Activated gamma-delta T cell treated with anti-CD3 and anti-CD28 coated beads, Interleukin-2, amount 50 U/mL, for 16 hours (primary cell): Measurements from ENCODE around the gene PPM1B.
A peak's percentile ranks its signal among the peaks of the same experiment; 100 is the strongest.
"Not testable (repeated sequence)": the region's sequence is repeated elsewhere in the genome, so short reads cannot be mapped to it uniquely, and the experiment has no call there.

Experiments used
- DNase-seq: peaks from one replicate; pipeline ENCODE4 v3.0.0-alpha.2; 2020; ENCODE audit warnings: low read depth

PPM1B gene

DNA sequence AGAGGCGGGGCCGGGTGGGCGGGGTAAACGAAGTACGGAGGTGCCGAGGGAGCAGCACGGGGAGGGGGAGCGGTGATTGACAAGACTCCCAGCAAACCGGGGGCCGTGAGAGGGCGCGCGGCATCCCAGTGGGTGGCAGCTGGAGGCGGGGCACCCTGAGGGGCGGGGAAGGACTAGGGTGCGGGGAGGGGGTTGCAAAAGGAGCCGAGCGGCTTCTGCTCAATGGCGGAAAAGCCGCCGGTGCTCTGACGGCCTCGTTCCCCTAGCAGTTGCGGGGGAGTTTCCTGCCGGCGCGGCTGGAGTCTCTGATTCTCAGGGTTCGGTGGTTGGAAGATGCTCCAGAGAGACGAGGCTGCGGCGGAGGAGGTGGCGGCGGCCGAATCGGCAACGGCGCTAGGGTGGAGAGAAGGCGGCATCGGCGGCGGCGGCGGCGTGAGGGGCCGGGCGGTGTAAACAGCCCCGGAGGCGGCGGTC is at the start of gene PPM1B:
PPM1B (plus strand) TSS at position 195 of the 474 bp plus-strand sequence. CDS start 32,325 bp downstream, outside the sequence.
- peak; percentile 100 for DNase-seq

DNA sequence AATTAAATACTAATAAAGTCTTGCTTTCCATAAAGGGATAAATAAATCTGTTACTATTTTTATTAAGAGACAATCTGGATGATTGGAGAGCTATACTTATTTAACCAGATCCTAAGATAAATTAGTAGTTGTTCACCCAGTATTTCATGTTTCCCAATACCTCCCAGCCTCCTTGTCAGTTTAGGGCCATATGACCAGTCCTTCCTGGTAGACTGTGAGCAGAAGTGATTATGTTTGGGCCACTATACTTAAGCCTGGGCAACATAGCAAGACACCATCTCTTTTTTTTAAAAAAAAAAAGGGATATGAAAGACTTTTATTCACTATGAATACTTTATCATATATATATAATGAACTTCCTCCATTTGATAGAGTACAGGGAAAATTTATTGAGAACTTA is 48.8 kb upstream of the PPM1B start:
- DNase-seq: no peak

DNA sequence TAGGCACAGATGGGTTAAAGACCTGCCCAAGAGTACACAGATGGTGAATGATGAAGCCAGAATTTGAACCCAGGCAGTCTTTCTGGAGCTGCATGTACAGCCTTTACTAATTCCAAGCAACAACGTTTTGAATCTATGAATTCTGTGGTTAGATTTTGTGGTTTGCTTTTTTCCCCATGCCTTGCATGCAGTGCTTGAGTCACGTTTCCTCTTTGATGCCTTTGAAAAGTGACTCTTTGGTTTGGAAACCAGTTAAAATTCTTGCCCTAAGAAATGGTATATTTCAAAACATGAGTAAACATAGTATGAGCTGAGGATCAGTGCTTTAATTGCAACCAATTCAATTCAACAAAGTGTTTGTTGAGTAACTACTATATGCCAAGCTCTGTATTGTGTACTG is 48.2 kb upstream of the PPM1B start:
- no peak for DNase-seq

DNA sequence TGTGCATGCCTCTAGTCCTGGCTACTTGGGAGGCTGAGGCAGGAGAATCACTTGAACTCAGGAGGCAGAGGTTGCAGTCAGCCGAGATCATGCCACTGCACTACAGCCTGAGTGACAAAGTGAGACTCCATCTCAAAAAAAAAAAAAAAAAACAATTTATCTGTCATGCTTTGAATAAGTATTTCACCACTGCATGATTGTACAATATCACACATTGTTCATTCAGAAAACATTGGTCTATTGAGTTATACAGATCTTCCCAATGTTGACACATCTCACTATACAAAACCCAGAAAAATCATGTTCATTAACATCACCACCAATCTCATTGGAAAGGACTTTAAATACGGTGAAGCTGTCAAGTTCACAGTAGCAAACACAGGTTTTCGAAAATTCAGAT is 46.8 kb upstream of the PPM1B start:
- DNase-seq: no peak

DNA sequence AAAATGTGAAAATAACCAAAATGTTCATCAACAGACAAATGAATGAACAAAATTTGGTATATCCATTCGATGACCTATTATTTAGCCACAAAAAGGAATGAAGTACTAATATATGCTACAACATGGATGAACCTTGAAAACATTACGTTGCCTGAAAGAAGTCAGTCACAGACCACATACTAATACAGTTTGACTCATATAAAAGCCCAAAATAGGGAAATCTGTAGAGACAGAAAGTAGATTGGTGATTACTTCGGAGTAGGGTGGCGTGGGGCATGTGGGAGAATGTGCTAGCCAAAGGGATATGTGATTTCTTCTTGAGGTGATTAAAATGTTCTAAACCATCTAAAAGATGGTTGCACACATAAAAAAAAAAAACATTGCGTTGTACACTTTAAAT is 44.2 kb upstream of the PPM1B start:
- DNase-seq: no peak

DNA sequence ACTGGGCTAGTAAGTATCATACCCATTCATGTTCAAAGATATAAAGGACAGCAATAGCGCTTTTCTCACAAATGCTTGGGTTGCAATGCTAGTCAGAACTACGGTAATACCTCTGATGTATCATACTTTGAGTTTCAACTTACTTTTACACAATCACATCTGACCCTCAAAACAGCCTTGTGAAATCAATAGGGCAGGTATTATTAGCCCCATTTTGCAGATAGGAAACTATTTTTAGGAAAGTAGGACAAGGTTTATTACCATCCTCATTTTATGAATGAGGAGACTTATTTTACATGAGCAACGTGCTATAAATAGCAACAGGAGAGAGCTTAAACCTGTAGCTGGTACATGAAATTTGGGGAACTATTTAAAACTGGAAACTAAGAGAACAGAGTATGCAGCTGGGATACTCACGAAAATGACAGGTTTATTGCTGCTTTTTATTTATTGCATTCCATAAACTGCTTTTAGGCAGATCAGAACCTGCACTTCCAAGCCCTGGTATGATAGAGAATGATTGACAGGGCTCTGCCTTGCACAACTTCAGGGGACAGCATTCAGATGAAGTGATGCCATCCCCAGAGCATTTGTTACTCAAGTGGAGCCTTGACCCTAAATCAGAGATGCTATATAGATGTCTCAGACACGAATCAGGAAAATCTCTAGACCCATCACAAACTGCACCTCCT is 42.4 kb upstream of the PPM1B start:
- no peak for DNase-seq

DNA sequence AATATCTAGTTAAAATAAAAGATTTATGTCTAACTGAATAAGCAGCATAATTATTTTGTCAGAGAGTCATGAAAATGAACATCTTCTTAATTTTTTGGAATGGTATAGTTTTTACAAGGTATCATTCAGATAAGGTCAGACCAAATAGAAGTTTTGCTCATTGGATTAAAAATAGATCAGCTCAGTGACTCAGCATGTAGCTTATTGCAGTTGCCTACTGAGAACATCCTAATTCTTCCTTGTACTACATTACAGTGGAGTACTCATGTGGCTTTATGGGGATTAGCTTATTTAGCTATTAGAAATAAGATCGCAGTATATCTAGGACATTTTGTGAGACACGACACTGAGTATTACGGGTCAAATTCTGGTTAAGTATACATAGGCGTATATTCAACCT is 38.2 kb upstream of the PPM1B start:
- DNase-seq: no peak

DNA sequence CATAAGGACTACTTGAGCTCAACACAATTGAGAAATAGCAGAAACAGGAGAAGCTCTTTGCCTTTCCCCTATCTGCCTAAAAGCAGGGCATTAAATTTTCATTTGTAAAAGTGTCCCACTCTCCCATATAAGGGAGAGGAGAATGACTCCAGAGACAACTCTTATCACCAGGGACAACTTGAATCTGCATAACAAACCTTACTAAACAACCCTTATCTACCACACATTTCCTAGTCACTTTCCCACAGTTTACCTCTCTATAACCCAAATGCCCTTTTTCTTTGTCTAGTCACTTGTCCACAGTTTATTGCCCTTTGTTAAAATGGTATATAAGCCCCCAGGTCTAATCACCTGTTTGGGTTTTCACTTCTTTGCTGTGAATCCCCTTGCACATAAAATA is 37.5 kb upstream of the PPM1B start:
- DNase-seq: no peak

DNA sequence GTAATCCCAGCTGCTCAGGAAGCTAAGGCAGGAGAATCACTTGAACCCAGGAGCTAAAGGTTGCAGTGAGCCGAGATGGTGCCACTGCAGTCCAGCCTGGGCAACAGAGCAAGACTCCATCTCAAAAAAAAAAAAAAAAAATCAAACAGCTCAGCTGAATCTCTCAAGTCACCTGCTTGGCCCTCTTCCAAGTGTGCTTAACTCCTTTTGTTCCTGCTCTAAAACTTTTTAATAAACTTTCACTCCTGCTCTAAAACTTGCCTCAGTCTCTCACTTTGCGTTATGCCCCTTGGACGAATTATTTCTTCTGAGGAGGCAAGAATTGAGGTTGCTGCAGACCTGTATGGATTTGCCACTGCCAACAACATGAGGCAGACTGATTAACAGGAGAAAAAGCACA is 35.1 kb upstream of the PPM1B start:
- DNase-seq: not testable (repeated sequence)

DNA sequence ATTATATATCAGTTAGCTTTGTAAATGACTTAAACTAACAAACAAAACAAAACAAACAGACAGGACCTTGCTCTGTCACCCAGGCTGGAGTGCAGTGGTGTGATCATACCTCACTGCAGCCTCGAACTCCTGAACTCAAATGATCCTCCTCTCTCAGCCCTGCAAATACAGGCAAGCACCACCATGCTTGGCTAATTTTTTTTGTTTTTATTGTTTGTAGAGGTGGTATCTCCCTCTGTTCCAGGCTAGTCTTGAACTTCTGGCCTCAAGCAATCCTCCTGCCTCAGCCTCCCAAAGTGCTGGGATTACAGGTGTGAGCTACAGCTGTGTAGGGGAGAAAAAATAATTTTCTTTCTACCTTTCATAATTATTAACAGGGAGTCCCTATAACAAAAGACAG is 33.8 kb upstream of the PPM1B start:
- DNase-seq: no peak

DNA sequence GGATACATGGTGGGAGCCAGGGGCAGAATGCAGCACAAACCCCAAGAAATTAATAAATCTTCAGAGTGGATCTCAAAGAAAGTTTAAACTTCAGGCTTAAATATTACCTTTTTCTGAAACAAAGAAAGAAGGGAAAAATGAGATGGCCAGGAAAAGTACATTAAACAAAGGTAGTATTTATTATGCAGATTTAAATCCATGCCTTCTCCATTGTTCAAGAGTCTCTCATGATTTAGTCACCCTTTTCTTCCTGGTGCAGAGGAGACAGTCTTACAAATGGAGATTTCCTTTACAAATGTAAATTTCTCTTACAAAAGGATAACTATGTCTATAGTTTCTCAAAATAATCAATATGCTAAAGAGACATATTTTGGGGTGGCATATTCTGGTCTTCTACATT is 33.4 kb upstream of the PPM1B start:
- DNase-seq: no peak

DNA sequence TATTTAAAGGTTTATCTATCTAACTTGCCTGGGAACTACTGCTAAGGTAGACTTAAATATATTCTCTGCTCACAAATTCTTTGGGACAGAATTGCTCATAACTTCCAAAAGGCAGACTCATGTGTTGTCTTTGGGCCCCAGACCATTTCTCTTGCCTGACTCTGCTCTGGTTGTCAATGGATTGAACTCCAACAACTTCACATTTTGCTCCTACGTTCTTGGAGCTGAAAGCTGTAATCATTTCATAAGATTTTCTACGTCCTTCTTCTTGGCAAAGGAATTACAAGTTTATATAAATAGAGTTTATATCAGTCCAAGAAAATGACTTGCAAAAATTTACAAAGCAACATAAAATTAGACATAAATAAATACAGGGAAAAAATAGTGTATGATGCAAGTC is 32.9 kb upstream of the PPM1B start:
- DNase-seq: no peak

DNA sequence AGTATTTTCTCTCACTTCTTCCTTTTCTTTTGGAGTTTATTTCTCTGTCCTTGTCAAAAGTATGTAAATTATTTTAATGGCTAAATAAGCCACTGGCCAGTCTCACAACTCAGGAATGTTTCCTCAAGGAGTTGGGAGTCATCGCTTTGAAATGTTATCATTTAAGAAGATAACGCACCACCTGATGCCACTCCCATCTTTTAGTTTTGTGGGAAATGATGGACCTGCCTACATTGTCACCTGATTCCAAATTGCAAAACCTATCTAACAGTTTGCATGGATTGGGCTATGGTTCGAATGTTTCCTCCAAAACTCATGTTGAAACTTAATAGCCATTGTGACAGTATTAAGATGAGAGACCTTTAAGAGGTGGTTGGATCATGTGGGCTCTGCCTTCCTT is 32.4 kb upstream of the PPM1B start:
- DNase-seq: no peak

DNA sequence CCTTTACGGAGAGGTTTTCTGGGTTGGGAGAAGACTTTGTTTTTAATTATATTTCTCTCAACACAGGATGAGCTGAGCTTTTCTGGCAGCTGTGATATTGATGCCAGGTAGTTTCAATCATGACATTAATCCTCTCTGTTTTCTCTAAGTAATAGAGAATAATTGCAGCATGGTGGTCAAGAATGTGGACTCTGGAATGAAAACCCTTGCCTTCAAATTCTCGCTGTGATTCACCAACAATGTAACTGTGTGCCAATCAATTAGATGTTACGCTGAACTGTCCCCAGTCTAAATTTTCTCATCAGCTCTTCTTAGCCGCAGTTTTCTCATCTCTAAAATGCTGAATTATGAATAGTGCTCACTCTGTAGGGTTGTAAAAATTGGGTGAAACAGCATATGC is 31.6 kb upstream of the PPM1B start:
- no peak for DNase-seq

DNA sequence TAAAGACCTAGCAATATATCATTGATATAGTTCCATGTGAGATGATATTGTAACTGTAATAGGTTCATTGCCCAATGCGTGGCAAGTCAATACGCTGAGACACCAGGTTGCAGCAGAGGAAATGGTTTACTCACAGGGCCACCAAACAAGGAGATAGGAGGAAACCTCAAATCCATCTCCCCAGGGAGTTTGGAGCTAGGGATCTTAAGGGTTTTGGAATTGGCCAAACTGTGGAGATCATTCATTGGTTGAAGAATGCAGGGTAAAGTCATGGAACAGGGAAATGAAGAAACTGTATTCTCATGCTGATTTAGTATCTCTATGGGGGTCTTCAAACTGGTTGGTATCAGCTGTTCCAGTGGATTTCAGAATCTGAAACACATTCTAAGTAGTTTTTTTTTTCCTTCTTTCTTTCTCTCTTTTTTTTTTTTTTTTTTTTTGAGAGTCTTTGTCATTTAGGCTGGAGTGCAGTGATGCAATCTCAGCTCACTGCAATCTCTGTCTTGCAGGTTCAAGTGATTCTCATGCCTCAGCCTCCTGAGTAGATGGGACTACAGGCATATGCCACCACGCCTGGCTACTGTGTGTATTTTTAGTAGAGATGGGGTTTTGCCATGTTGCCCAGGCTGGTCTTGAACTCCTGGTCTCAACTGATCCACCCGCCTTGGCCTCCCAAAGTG is 30.7 kb upstream of the PPM1B start:
- DNase-seq: no peak

DNA sequence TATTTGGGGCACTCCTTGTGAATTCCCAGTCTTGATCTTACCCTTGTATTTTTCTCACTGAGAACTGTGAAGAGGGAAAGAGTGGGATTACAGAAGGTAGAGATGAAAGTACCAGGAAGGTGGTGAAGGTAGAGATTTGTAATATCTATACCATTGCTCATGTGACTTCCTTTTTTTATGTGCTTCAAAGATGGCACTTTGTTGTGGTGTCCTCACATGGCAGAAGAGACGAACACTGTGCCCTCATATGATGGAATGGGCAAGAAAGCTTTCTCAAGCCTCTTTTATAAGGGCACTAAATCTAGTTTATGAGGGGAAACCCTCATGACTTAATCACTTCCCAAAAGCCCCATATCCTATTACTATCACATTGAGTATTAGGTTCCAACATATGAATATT is 28.9 kb upstream of the PPM1B start:
- no peak for DNase-seq

DNA sequence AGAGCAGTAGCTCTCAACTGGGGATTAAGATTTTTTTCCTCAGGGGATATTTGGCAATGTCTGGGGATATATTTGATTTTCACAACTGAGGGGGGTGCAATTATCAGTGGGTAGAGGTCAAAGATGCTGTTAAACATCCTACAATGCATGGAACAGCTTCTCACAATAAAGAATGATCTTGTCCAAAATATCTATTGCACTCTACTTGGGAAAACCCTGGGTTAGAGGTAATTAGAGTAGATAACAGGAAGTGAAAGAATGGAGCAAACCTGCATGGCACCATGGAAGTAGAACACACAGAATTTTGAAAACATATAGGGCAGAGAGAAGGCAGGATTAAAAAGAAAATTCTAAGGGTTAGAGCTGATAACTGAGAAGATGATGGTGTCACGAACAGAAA is 26.4 kb upstream of the PPM1B start:
- DNase-seq: no peak

DNA sequence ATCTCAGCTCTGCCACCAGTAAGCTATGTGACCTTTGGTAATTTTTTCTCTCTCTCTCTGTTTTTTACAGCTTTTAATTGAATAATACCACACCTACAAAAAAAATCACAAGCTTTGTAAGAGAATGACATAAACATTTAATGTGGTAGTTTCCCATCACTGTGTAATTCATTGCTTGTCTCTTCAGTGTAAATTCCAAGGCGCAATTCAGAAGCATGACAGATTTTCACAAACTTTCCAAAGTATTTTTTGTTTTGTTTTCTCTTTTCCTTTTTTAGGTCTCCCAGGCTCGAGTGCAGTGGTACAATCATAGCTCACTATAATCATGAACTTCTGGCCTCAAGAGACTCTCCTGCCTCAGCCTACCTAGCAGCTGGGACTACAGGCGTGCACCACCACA is 25.0 kb upstream of the PPM1B start:
- no peak for DNase-seq

DNA sequence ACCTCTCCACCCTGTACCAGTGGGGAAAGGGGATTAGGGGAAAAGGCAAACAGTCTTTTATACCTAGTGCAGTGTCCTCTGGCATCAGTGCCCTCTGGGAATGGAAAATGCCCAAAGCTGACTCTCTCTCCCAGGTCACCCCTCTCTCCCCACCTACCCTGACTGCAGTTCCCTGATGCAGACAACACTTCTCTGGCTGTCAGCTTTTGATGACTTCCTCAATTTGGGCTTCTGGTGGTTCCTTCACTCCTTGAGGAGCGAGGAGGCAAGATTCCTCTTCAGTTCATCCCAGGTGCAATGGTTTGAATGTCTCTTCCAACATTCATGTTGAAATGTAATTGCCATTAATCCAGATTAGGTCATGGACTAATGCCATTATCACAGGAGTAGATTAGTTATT is 19.7 kb upstream of the PPM1B start:
- no peak for DNase-seq

DNA sequence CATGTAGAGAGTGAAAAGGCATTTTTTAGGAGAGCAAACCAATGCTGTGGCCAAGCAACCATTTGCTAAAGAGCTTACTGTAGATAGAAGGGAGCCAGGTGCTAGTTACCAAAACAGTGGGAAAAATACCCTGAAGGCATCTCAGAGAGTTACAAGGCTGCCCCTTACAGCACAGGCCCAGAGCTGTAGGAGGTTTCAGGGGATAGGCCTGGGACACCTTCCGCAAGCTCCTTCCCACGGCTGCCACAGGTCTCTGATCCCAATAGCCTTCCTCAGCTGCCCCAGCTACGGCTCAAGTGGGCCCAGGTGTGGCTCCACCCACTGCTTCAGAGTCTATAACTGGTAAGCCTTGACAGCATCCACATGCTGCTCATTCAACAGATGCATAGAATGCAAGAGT is 18.2 kb upstream of the PPM1B start:
- DNase-seq: no peak

DNA sequence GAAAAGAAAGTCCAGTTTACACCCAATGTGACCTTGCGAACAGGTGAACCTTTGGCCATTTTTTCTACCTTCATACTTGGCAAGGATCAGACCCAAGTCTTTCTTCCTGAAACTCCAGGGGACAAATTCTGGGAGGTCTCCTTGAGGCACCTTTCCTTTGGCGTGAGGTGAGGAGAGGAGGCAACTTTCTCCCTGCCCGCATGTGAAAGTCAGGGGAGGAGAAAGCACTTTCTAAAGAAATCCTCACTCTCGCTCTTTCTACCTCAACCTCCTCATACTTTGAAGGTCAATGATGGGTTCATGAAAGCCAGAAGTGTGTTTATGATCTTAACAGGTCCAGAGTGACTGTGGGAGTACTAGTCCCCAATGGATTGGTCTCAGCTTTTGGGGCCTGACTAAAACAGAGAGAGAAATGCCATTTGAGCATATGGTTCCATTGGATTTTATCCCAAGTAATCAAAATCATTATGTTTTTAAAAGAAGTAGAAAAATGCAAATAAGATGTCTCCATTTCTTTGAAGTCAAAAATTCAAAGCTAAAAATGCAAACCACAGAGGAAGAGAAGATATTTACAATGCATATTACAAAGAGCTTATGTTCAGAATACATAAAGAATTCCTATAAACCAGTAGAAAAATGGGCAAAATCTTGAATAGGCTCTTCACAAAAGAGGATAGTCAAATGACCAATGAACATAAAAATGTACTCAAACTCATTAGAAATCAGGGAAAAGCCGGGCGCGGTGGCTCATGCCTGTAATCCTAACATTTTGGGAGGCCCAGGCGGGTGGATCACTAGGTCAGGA is 15.6 kb upstream of the PPM1B start:
- DNase-seq: no peak

DNA sequence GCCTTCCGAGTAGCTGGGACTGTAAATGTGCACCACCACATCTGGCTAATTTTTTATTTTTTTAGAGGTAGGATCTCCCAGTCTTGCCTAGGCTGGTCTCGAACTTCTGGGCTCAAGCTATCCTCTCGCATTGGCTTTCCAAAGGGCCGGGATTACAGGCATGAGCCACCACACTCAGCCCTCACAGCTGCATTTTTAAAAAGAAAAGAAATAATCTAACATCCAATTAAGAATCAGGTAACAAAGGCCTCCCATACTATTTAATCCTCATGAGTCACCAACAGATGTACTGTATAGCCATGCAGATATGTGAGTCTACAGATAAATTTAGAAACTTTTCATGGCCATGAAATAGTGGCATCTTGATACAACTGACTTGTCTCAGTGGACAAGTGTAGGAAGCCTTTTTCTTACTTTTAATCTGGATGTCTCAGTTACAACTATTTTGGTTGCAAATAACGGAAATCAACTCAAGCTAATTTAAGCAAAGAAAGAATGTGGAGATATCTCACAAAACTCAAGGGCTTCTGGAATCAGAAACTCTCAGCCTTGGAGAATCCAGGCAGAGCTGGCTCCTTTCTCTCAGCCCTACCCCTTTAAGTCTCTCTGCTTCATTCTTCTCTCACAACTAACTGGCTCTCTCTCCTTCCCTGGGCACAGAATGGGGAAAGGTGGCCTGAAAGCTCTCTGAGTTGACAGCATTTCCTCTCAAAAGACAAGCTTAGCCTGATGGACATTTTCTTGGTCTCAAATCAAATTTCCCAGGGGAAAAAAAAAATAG is 12.8 kb upstream of the PPM1B start:
- no peak for DNase-seq
